Testis (tissue), 3 donors: Measurements from ENCODE around the gene NKD1. TPM values are rescaled to one million over a fixed set of nuclear protein-coding genes. Genes with fewer than 3 reads are reported as not detected.

Experiments
- DNase-seq: peaks from one replicate; pipeline ENCODE4 v3.0.0-alpha.2; 2019
- H3K27ac ChIP-seq, 2 donors: fragments of 200-600 bp; sonication (generic); one replicate each; pipeline ENCODE4 v1.5.1; 2019
- H3K27me3 ChIP-seq: fragments of 200-600 bp; sonication (generic); one replicate; pipeline ENCODE4 v1.5.1; 2019
- H3K36me3 ChIP-seq: fragments of 200-600 bp; sonication (generic); one replicate; pipeline ENCODE4 v1.5.1; 2017; ENCODE audit warnings: low read depth; ENCODE audit errors: missing control alignments
- H3K4me1 ChIP-seq: fragments of 200-600 bp; sonication (generic); one replicate; pipeline ENCODE4 v1.5.1; 2019
- H3K4me3 ChIP-seq, 2 donors: fragments of 200-600 bp; sonication (generic); one replicate each; pipeline ENCODE4 v1.5.1; 2017 to 2019
- H3K9me3 ChIP-seq: fragments of 200-600 bp; sonication (generic); one replicate; pipeline ENCODE4 v1.5.1; 2017
- CTCF ChIP-seq, 3 experiments: fragments of 450-650 bp in 2 of 3; fragments of 200-600 bp in 1 of 3; sonication (generic) in 1 of 3; IDR thresholded peaks; one replicate each; pipeline ENCODE4 v1.5.1; 2016 to 2019; ENCODE audit warnings: antibody characterized with exemption in 3 of 3, mild to moderate bottlenecking in 2 of 3, moderate library complexity in 1 of 3
- POLR2A ChIP-seq: fragments of 450-650 bp; IDR thresholded peaks from one replicate; pipeline ENCODE4 v1.6.1; 2017; ENCODE audit warnings: antibody characterized with exemption, mild to moderate bottlenecking, moderate library complexity
- WGBS, 2 donors: methylation state at CpG; one replicate each; pipeline ENCODE4 v1.1.5; 2018; 5-methylcytosine and 5-hydroxymethylcytosine counted together
- intact Hi-C: fragments of 100-400 bp; cut with DNase I; formaldehyde crosslinking; loops from one replicate; pipeline ENCODE4 v1.15.1; 2023; ENCODE audit warnings: low total_unique reads
- polyA plus RNA-seq: library from polyadenylated mRNA; stranded (reverse); fragments of 350-450 nt; fragmentation: Illumina TruSeq; extraction: RNeasy Lipid Tissue Mini Kit (QIAGEN cat#74804); gene quantifications from one replicate; pipeline ENCODE4 v1.2.3, GENCODE V29; 2014; ENCODE audit warnings: low read depth, low replicate concordance; ENCODE audit not compliant: insufficient read depth
- total RNA-seq, 2 donors: library from RNA; depleted of rRNA; stranded (reverse); fragments of >200 nt; gene quantifications; one replicate each; pipeline ENCODE4 v1.2.3, GENCODE V29; 2016

The NKD1 gene
- total and polyA plus RNA-seq, 3 donors from 2014 or later, result 5.9 to 14.4 (median 8.4) TPM

GRCh38 chr16:50620646-50621451 is 72.7 kb downstream of the NKD1 start:
- H3K9me3 ChIP-seq, result no peaks in the 10 kb centered on the region
- no peak overlapping the region for H3K4me3 ChIP-seq
- peaks cover 6% of the 10 kb centered on the region for H3K4me1 ChIP-seq
- intact Hi-C loops, result no loop called here
- WGBS, 2 donors, result 87 to 90% methylated on average over 11 of the region's 11 CpGs
- no peak overlapping the region for H3K27ac ChIP-seq
- H3K36me3 ChIP-seq, result no peaks in the 10 kb centered on the region
- no peak for DNase-seq
- no peak for TF ChIP-seq CTCF (IDR thresholded peaks at IDR 0.05)
- no peak for TF ChIP-seq POLR2A
- no peaks in the 10 kb centered on the region for H3K27me3 ChIP-seq

GRCh38 chr16:50621452-50621792 is 73.2 kb downstream of the NKD1 start:
- Histone ChIP-seq H3K4me3 (no peak overlapping the region), H3K4me1 (peaks cover 2% of the 10 kb centered on the region), H3K36me3 (no peaks in the 10 kb centered on the region), H3K9me3 (no peaks in the 10 kb centered on the region), H3K27ac (no peak overlapping the region), H3K27me3 (no peaks in the 10 kb centered on the region)
- DNase-seq, result no peak
- intact Hi-C loops, result no loop called here
- 89 to 94% methylated on average over 5 to 9 of the region's 9 CpGs for WGBS, 2 donors
- TF ChIP-seq POLR2A, result no peak
- TF ChIP-seq CTCF (IDR thresholded peaks at IDR 0.05), result no peak

- TF ChIP-seq CTCF (IDR thresholded peaks at IDR 0.05), result no peak
- no peak for TF ChIP-seq POLR2A
- Histone ChIP-seq H3K36me3 (no peaks in the 10 kb centered on the region), H3K27me3 (no peaks in the 10 kb centered on the region), H3K27ac (no peak overlapping the region), H3K9me3 (no peaks in the 10 kb centered on the region), H3K4me1 (no peaks in the 10 kb centered on the region), H3K4me3 (no peak overlapping the region)
- no peak for DNase-seq
- WGBS, 2 donors, result 93 to 97% methylated on average over 6 to 7 of the region's 7 CpGs
- intact Hi-C loops, result no loop called here
These were observed 73.8 kb downstream of the NKD1 start for GRCh38 chr16:50622029-50622428.

GRCh38 chr16:50622643-50623369 is 74.6 kb downstream of the NKD1 start:
- no peak for TF ChIP-seq POLR2A
- TF ChIP-seq CTCF (IDR thresholded peaks at IDR 0.05), result no peak
- intact Hi-C loops, result no loop called here
- DNase-seq, result no peak
- WGBS, 2 donors, result 94 to 97% methylated on average over 6 to 16 of the region's 16 CpGs
- Histone ChIP-seq H3K4me1 (no peaks in the 10 kb centered on the region), H3K27me3 (no peaks in the 10 kb centered on the region), H3K27ac (no peak overlapping the region), H3K9me3 (no peaks in the 10 kb centered on the region), H3K4me3 (no peak overlapping the region), H3K36me3 (no peaks in the 10 kb centered on the region)
